SU-DHL-6 (cell line): ENCODE data around the gene FERMT2.
"Not testable (repeated sequence)": the region's sequence is repeated elsewhere in the genome, so short reads cannot be mapped to it uniquely, and the experiment has no call there.

Experiments
- H2AFZ ChIP-seq: fragments of 200-600 bp; sonication (generic); 2 replicates; pipeline ENCODE4 v1.6.1; 2014; ENCODE audit warnings: low read depth, mild to moderate bottlenecking, moderate library complexity, mixed read lengths, antibody characterized with exemption, low read length; ENCODE audit not compliant: severe bottlenecking
- H3F3A ChIP-seq: fragments of 200-600 bp; shearing (Covaris generic); 2 replicates; pipeline ENCODE4 v1.6.0; 2016; ENCODE audit warnings: antibody characterized with exemption, mild to moderate bottlenecking; ENCODE audit not compliant: insufficient read depth
- H3K27ac ChIP-seq: fragments of 200-600 bp; sonication (generic); 2 replicates; pipeline ENCODE4 v1.5.1; 2016; ENCODE audit warnings: low read depth, mild to moderate bottlenecking, low read length, moderate library complexity, mixed read lengths
- H3K27me3 ChIP-seq: fragments of 200-600 bp; sonication (generic), shearing (Covaris generic); 2 replicates; pipeline ENCODE4 v1.6.0; 2014; ENCODE audit warnings: mild to moderate bottlenecking, low read length
- H3K36me3 ChIP-seq: fragments of 200-600 bp; sonication (generic); 2 replicates; pipeline ENCODE4 v1.6.1; 2014; ENCODE audit warnings: mild to moderate bottlenecking, low read length, mixed read lengths
- H3K4me2 ChIP-seq: fragments of 300-600, 200-600 bp; shearing (Covaris generic), sonication (generic); 2 replicates; pipeline ENCODE4 v1.6.0; 2014; ENCODE audit warnings: low read length, low read depth, mild to moderate bottlenecking; ENCODE audit not compliant: poor library complexity, severe bottlenecking
- H3K4me3 ChIP-seq: fragments of 200-600 bp; sonication (generic); 2 replicates; pipeline ENCODE4 v1.5.1; 2014; ENCODE audit warnings: antibody characterized with exemption, low read length, mild to moderate bottlenecking, mixed read lengths; ENCODE audit not compliant: insufficient read depth, poor library complexity, severe bottlenecking
- H3K79me2 ChIP-seq: fragments of 200-600 bp; sonication (generic); 2 replicates; pipeline ENCODE4 v1.6.1; 2014; ENCODE audit warnings: mild to moderate bottlenecking, low read length, moderate library complexity; ENCODE audit not compliant: insufficient read depth
- H3K9ac ChIP-seq: fragments of 200-600 bp; sonication (generic); 2 replicates; pipeline ENCODE4 v1.7.0; 2014; ENCODE audit warnings: mild to moderate bottlenecking, low read length
- H3K9me2 ChIP-seq: fragments of 200-600 bp; sonication (generic); replicated peaks from 2 replicates; pipeline ENCODE4 v1.6.1; 2014; ENCODE audit warnings: low read length; ENCODE audit not compliant: insufficient read depth
- H3K9me3 ChIP-seq: fragments of 200-600 bp; sonication (generic); 2 replicates; pipeline ENCODE4 v1.6.1; 2014; ENCODE audit warnings: low read length, mixed read lengths; ENCODE audit not compliant: insufficient read depth
- H4K20me1 ChIP-seq: fragments of 200-600 bp; sonication (generic); 2 replicates; pipeline ENCODE4 v1.6.1; 2014; ENCODE audit warnings: low read depth, mild to moderate bottlenecking, antibody characterized with exemption, low read length, moderate library complexity, mixed read lengths
- EZH2phosphoT487 ChIP-seq: fragments of 200-600 bp; sonication (generic), shearing (Covaris generic); conservative IDR thresholded peaks from 2 replicates; pipeline ENCODE4 v1.6.1; 2018; ENCODE audit warnings: mild to moderate bottlenecking, antibody characterized with exemption, low read length, moderate library complexity, mixed read lengths
- TF ChIP-seq, protein P1 (sequence below): fragments of 200-600 bp; sonication (generic); IDR thresholded peaks from one replicate; pipeline ENCODE4 v1.5.1; 2017; ENCODE audit warnings: antibody characterized with exemption, mild to moderate bottlenecking, low read length, moderate library complexity; ENCODE audit not compliant: insufficient read depth, poor library complexity, severe bottlenecking

FERMT2 gene

GRCh38 chr14:52922059-52922458 is 28.8 kb downstream of the FERMT2 start:
- H3K9me3 ChIP-seq, result no peaks in the 10 kb centered on the region

DNA sequence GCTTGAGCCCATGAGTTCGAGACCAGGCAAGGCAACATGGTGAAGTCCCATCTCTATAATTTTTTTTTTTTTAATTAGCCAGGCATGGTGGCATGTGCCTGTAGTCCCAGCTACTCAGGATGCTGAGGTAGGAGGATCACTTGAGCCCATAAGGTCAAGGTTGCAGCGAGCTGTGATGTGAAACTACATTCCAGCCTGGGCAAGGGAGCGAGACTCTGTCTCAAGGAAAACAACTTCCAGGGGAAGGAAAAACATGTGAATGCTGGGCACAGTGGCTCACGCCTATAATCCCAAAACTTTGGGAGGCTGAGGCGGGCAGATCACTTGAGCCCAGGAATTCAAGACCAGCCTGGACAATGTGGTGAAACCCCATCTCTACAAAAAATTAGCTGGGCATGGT is 30.4 kb downstream of the FERMT2 start:
- H3K27ac ChIP-seq, H3F3A ChIP-seq, H3K79me2 ChIP-seq, H3K9me3 ChIP-seq, H3K9ac ChIP-seq, H3K4me2 ChIP-seq, H3K9me2 ChIP-seq, H3K4me3 ChIP-seq, H4K20me1 ChIP-seq, H3K27me3 ChIP-seq, H2AFZ ChIP-seq, H3K36me3 ChIP-seq: not testable (repeated sequence)

More at GRCh38 chr14:52922059-52922458, 28.8 kb downstream of the FERMT2 start:
- Histone ChIP-seq H4K20me1 (no peaks in the 10 kb centered on the region), H3K79me2 (no peaks in the 10 kb centered on the region), H3K9me2 (no peaks in the 10 kb centered on the region), H2AFZ (no peak overlapping the region), H3K36me3 (no peaks in the 10 kb centered on the region), H3K27ac (no peak overlapping the region), H3K27me3 (no peaks in the 10 kb centered on the region), H3K9ac (no peak overlapping the region), H3F3A (no peaks in the 10 kb centered on the region), H3K4me2 (no peak overlapping the region), H3K4me3 (no peak overlapping the region)
- TF ChIP-seq, protein P1, sequence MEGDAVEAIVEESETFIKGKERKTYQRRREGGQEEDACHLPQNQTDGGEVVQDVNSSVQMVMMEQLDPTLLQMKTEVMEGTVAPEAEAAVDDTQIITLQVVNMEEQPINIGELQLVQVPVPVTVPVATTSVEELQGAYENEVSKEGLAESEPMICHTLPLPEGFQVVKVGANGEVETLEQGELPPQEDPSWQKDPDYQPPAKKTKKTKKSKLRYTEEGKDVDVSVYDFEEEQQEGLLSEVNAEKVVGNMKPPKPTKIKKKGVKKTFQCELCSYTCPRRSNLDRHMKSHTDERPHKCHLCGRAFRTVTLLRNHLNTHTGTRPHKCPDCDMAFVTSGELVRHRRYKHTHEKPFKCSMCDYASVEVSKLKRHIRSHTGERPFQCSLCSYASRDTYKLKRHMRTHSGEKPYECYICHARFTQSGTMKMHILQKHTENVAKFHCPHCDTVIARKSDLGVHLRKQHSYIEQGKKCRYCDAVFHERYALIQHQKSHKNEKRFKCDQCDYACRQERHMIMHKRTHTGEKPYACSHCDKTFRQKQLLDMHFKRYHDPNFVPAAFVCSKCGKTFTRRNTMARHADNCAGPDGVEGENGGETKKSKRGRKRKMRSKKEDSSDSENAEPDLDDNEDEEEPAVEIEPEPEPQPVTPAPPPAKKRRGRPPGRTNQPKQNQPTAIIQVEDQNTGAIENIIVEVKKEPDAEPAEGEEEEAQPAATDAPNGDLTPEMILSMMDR, result no peak
- no peak for TF ChIP-seq EZH2phosphoT487

GRCh38 chr14:52919971-52920370 is 30.9 kb downstream of the FERMT2 start:
- no peak for TF ChIP-seq EZH2phosphoT487
- TF ChIP-seq, protein P1, result no peak

DNA sequence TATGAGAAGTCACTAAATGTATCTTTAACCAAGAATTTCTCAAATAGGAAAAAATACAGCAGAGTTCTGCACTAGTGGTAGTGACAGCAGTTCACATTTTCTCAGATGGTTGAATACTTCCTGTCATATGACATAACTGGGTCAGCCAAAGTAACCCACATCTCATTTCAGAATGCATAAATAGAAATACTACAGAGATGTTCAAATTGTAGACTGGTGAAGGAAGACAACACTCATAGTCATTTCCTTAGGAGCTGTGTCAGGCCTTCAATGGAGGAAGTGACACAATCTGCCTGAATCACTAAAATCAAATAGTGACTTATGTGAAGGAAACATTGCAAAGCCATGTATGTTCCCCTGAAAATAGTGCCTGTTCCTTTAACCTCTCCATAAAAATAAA is 32.4 kb downstream of the FERMT2 start:
- H3K9ac ChIP-seq, result no peak overlapping the region

More at GRCh38 chr14:52919971-52920370, 30.9 kb downstream of the FERMT2 start:
- Histone ChIP-seq H3K4me2 (no peak overlapping the region), H4K20me1 (no peaks in the 10 kb centered on the region), H3K9ac (no peak overlapping the region), H3K27me3 (no peaks in the 10 kb centered on the region), H3K36me3 (no peaks in the 10 kb centered on the region), H3K9me2 (no peaks in the 10 kb centered on the region), H3K4me3 (no peak overlapping the region), H3F3A (no peaks in the 10 kb centered on the region), H3K27ac (no peak overlapping the region), H2AFZ (no peak overlapping the region), H3K79me2 (no peaks in the 10 kb centered on the region), H3K9me3 (no peaks in the 10 kb centered on the region)

More for the DNA sequence above, 32.4 kb downstream of the FERMT2 start:
- Histone ChIP-seq H3K36me3 (no peaks in the 10 kb centered on the region), H3K27ac (no peak overlapping the region), H3K4me2 (peak overlapping the region; percentile 3), H3K4me3 (no peak overlapping the region), H3K79me2 (no peaks in the 10 kb centered on the region), H3K9me2 (no peaks in the 10 kb centered on the region), H4K20me1 (no peaks in the 10 kb centered on the region), H2AFZ (no peak overlapping the region), H3K9me3 (no peaks in the 10 kb centered on the region), H3F3A (no peaks in the 10 kb centered on the region), H3K27me3 (no peaks in the 10 kb centered on the region)
- TF ChIP-seq, protein P1, result no peak
- TF ChIP-seq EZH2phosphoT487, result no peak
